ENCODE measurements around the gene SPDYC.

- TF ChIP-seq CTCF (IDR thresholded peaks at IDR 0.05; ENCODE audit: low read length) (no peak), EZH2 (optimal IDR thresholded peaks at IDR 0.05; ENCODE audit: low read depth, low read length) (no peak)
These were observed 18.5 kb downstream of the SPDYC start for GRCh38 chr11:65188486-65188885.

Data from MM.1S (cell line).